ENCODE data around the gene MYH11.
A peak's percentile ranks its signal among the peaks of the same experiment; 100 is the strongest.

The MYH11 gene

GRCh38 chr16:15708997-15709396 lies 147.8 kb downstream of the MYH11 start:
- H3K4me3 ChIP-seq (ENCODE audit: low read depth in 1 of 2, low read length in 1 of 2) = no peak overlapping the region
- no peaks in the 10 kb centered on the region for H3K27me3 ChIP-seq
- H3K4me1 ChIP-seq (ENCODE audit: control insufficient read depth in 1 of 2, insufficient read depth in 1 of 2, low read depth in 1 of 2, low read length in 1 of 2) = peaks cover 0 to 1% of the 10 kb centered on the region in 2 experiments
- no peak overlapping the region for H3K27ac ChIP-seq
- H3K36me3 ChIP-seq = peaks cover 85% of the 10 kb centered on the region
- H3K9me3 ChIP-seq = no peaks in the 10 kb centered on the region
- TF ChIP-seq CTCF (IDR thresholded peaks at IDR 0.05) = no peak

- no peak for TF ChIP-seq CTCF (IDR thresholded peaks at IDR 0.05)
- H3K27ac ChIP-seq = no peak overlapping the region
- H3K4me3 ChIP-seq (ENCODE audit: low read depth in 1 of 2, low read length in 1 of 2) = no peak overlapping the region
- peaks cover 79% of the 10 kb centered on the region for H3K36me3 ChIP-seq
- H3K9me3 ChIP-seq = no peaks in the 10 kb centered on the region
- H3K27me3 ChIP-seq = no peaks in the 10 kb centered on the region
- H3K4me1 ChIP-seq (ENCODE audit: control insufficient read depth in 1 of 2, insufficient read depth in 1 of 2, low read depth in 1 of 2, low read length in 1 of 2) = peaks cover 7 to 9% of the 10 kb centered on the region in 2 experiments
These were observed 148.7 kb downstream of the MYH11 start for GRCh38 chr16:15708096-15708495.

- no peaks in the 10 kb centered on the region for H3K9me3 ChIP-seq
- no peak overlapping the region for H3K4me3 ChIP-seq (ENCODE audit: low read depth in 1 of 2, low read length in 1 of 2)
- H3K27ac ChIP-seq = no peak overlapping the region
- peaks cover 10 to 14% of the 10 kb centered on the region in 2 experiments for H3K4me1 ChIP-seq (ENCODE audit: control insufficient read depth in 1 of 2, insufficient read depth in 1 of 2, low read depth in 1 of 2, low read length in 1 of 2)
- no peaks in the 10 kb centered on the region for H3K27me3 ChIP-seq
- peaks cover 87% of the 10 kb centered on the region for H3K36me3 ChIP-seq
- TF ChIP-seq CTCF (IDR thresholded peaks at IDR 0.05) = no peak
These were observed 149.5 kb downstream of the MYH11 start for GRCh38 chr16:15707332-15707731.

GRCh38 chr16:15705064-15705565 lies 151.7 kb downstream of the MYH11 start:
- H3K27me3 ChIP-seq = no peaks in the 10 kb centered on the region
- TF ChIP-seq CTCF (IDR thresholded peaks at IDR 0.05) = no peak
- peaks cover 92% of the 10 kb centered on the region for H3K36me3 ChIP-seq
- no peak overlapping the region for H3K4me3 ChIP-seq (ENCODE audit: low read depth in 1 of 2, low read length in 1 of 2)
- H3K9me3 ChIP-seq = no peaks in the 10 kb centered on the region
- peak overlapping the region; percentile 1 for H3K27ac ChIP-seq
- peaks cover 10 to 14% of the 10 kb centered on the region in 2 experiments for H3K4me1 ChIP-seq (ENCODE audit: control insufficient read depth in 1 of 2, insufficient read depth in 1 of 2, low read depth in 1 of 2, low read length in 1 of 2)

GRCh38 chr16:15704545-15704987 lies 152.3 kb downstream of the MYH11 start:
- no peak overlapping the region for H3K27ac ChIP-seq
- no peaks in the 10 kb centered on the region for H3K9me3 ChIP-seq
- H3K4me3 ChIP-seq (ENCODE audit: low read depth in 1 of 2, low read length in 1 of 2) = no peak overlapping the region
- peaks cover 92% of the 10 kb centered on the region for H3K36me3 ChIP-seq
- H3K4me1 ChIP-seq (ENCODE audit: control insufficient read depth in 1 of 2, insufficient read depth in 1 of 2, low read depth in 1 of 2, low read length in 1 of 2) = peaks cover 10 to 14% of the 10 kb centered on the region in 2 experiments
- no peaks in the 10 kb centered on the region for H3K27me3 ChIP-seq
- peak; percentile 67 for TF ChIP-seq CTCF (IDR thresholded peaks at IDR 0.05)
